HepG2 (cell line): ENCODE data around the gene NCF4. TPM values are rescaled to one million over a fixed set of nuclear protein-coding genes. Genes with fewer than 3 reads are reported as not detected.
A peak's percentile ranks its signal among the peaks of the same experiment; 100 is the strongest.

Experiments
- ATAC-seq: fragments of 200-7000 bp; cut with Tn5 transposase; 3 replicates; pipeline ENCODE4 v1.9.1; 2020; ENCODE audit warnings: mild to moderate bottlenecking, moderate library complexity
- BruUV-seq: library from RNA; stranded (reverse); fragments of 400-500 nt; replicated peaks from 2 replicates; lab custom pipeline; 2021; lab: Mats Ljungman, UMichigan
- CTCF ChIA-PET: fragments of 300-600 bp; formaldehyde crosslinking; extraction: SDS; loops from one replicate; lab custom pipeline; 2021; ENCODE audit warnings: low total read pairs, inconsistent platforms, low intra/inter-chr PET ratio; lab: Yijun Ruan, JAX
- POLR2A ChIA-PET: fragments of 350-600 bp; sonication (Branson Sonifier 250); formaldehyde crosslinking; loops from one replicate; lab custom pipeline; 2020; ENCODE audit warnings: antibody characterized with exemption, inconsistent platforms; lab: Yijun Ruan, JAX
- DNase-seq: peaks from one replicate; pipeline ENCODE4 v3.0.0-alpha.2; 2015; ENCODE audit warnings: low spot score
- FAIRE-seq: peaks from 3 replicates; lab custom pipeline; 2011; peaks lifted over from hg19 to GRCh38; lab: Jason Lieb, UNC
- H2AFZ ChIP-seq: one replicate; pipeline ENCODE4 v1.6.1; 2011; ENCODE audit warnings: low read length, inconsistent platforms
- H3K27ac ChIP-seq: fragments of 300-600 bp; 3 replicates; pipeline ENCODE4 v1.8.0; 2011; ENCODE audit warnings: mixed run types, mild to moderate bottlenecking, mixed read lengths, low read length, inconsistent platforms; ENCODE audit not compliant: insufficient read depth; ENCODE audit errors: extremely low read length
- H3K27me3 ChIP-seq, 2 experiments: fragments of 200-600 bp in 1 of 2; 2 replicates in 1 of 2; 3 replicates in 1 of 2; pipeline versions ENCODE4 v1.6.0 to v1.8.0; 2011; ENCODE audit warnings: low read length in 2 of 2, mild to moderate bottlenecking in 2 of 2, moderate library complexity in 2 of 2, inconsistent platforms in 1 of 2; ENCODE audit not compliant: insufficient read depth in 2 of 2, control insufficient read depth in 1 of 2
- H3K36me3 ChIP-seq, 2 experiments: fragments of 200-600 bp in 1 of 2; replicated peaks in 1 of 2; 2 replicates in 1 of 2; 3 replicates in 1 of 2; pipeline versions ENCODE4 v1.5.1 to v1.8.0; 2011; ENCODE audit warnings: low read length in 2 of 2, inconsistent platforms in 1 of 2; ENCODE audit not compliant: insufficient read depth in 2 of 2, control insufficient read depth in 1 of 2
- H3K4me1 ChIP-seq: 2 replicates; pipeline ENCODE4 v1.5.1; 2012; ENCODE audit warnings: low read length, inconsistent platforms; ENCODE audit not compliant: insufficient read depth
- H3K4me2 ChIP-seq: 2 replicates; pipeline ENCODE4 v1.6.0; 2011; ENCODE audit warnings: low read depth, low read length, inconsistent platforms
- H3K4me3 ChIP-seq, 3 experiments: fragments of 200-600 bp in 1 of 3; sonication (generic), shearing (Covaris generic) in 1 of 3; replicated peaks in 1 of 3; 2 replicates each; pipeline ENCODE4 v1.5.1; 2011 to 2016; ENCODE audit warnings: low read length in 3 of 3, inconsistent platforms in 2 of 3, low read depth in 2 of 3, mild to moderate bottlenecking in 2 of 3, control low read depth in 1 of 3, mixed read lengths in 1 of 3; ENCODE audit not compliant: insufficient read depth in 1 of 3
- H3K79me2 ChIP-seq: one replicate; pipeline ENCODE4 v1.6.1; 2011; ENCODE audit warnings: low read length, inconsistent platforms; ENCODE audit not compliant: insufficient read depth
- H3K9ac ChIP-seq: 2 replicates; pipeline ENCODE4 v1.6.0; 2011; ENCODE audit warnings: mild to moderate bottlenecking, low read depth, low read length, inconsistent platforms; ENCODE audit not compliant: insufficient read depth
- H3K9me3 ChIP-seq: 2 replicates; pipeline ENCODE4 v1.5.1; 2012; ENCODE audit warnings: mild to moderate bottlenecking, low read length
- H4K20me1 ChIP-seq: 2 replicates; pipeline ENCODE4 v1.6.0; 2011; ENCODE audit warnings: inconsistent platforms, mild to moderate bottlenecking, low read length, moderate library complexity; ENCODE audit not compliant: insufficient read depth
- NFRKB ChIP-seq: fragments of 450-650 bp; IDR thresholded peaks from 2 replicates; pipeline ENCODE4 v1.6.1; 2017
- U2AF1 ChIP-seq: fragments of 200-400 bp; formaldehyde crosslinking; optimal IDR thresholded peaks from 2 replicates; pipeline ENCODE3; 2017; ENCODE audit warnings: mild to moderate bottlenecking, low read depth, low read length
- WGBS: methylation state at CpG from one replicate; pipeline ENCODE4 v1.1.6; 2017; ENCODE audit warnings: low lambda C conversion rate; 5-methylcytosine and 5-hydroxymethylcytosine counted together
- in situ Hi-C: cut with HindIII; loops from 2 replicates; pipeline ENCODE4 v1.10.0; 2017; ENCODE audit warnings: low pct_unique_long_range_greater_than_20kb; ENCODE audit not compliant: extremely low pct_ligation_motif_present
- intact Hi-C: fragments of 100-400 bp; cut with micrococcal nuclease; formaldehyde crosslinking; loops from one replicate; pipeline ENCODE4 v1.10.0; 2022; ENCODE audit not compliant: unreplicated experiment
- polyA plus RNA-seq, 8 experiments: library from polyadenylated mRNA; depleted of rRNA in 3 of 8; stranded (reverse) in 7 of 8; unstranded in 1 of 8; fragments of >200 nt; fragmentation: Illumina TruSeq in 4 of 8; extraction: Trizol in 4 of 8; gene quantifications; 2 replicates each; pipeline versions ENCODE4 v1.2.1 to v1.2.3, GENCODE V29; 2011 to 2016; ENCODE audit warnings: low read depth in 4 of 8, missing spikeins in 1 of 8, mixed read lengths in 1 of 8; ENCODE audit not compliant: insufficient read depth in 1 of 8
- total RNA-seq, 5 experiments: library from RNA; depleted of rRNA; stranded (reverse); fragments of >200 nt; fragmentation: Illumina TruSeq; extraction: Trizol; gene quantifications; 2 replicates each; pipeline ENCODE4 v1.2.3, GENCODE V29; 2016; ENCODE audit warnings: low read depth in 1 of 5
- TF ChIP-seq, protein P1 (sequence below): sonication (generic); formaldehyde crosslinking; IDR thresholded peaks from 2 replicates; pipeline ENCODE4 v1.4.0; 2020; ENCODE audit warnings: missing genetic modification reagents

Gene NCF4
- total and polyA plus RNA-seq, 2 of the 13 experiments (the other 11 are each of a cell fraction or from before 2014, with no cell fraction given): not detected

DNA sequence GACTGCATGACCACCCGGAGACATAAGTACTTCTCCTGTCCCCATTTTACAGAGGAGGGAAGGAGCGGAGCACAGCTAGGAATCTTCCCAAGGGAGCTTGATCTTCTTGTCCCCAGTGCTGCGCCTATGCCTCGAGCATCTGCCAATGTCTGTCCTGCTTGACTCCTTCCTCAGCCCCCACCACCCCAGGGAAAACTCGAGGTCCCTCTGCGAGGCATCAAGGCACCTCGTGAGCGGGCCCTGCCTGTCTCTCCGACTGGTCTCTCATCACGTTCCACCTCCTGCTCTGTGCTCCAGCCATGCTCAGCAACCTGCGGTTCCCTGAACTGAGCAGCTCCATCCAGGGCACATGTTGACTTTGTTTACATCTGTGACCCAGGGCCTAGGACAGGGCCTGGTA is 2.5 kb downstream of the NCF4 start:
- no peak overlapping the region for H3K4me2 ChIP-seq
- no peak overlapping the region for H3K4me3 ChIP-seq
- intact Hi-C loops: no loop called here
- H3K36me3 ChIP-seq: no peaks in the 10 kb centered on the region
- DNase-seq (no peak), ATAC-seq (peak; percentile 30; the same call in 2 of the 3 replicates), FAIRE-seq (no peak)
- no peaks in the 10 kb centered on the region for H3K9me3 ChIP-seq
- BruUV-seq: no TSS peak
- peaks cover 1 to 31% of the 10 kb centered on the region in 2 experiments; a peak in 3 of 5 replicates for H3K27me3 ChIP-seq
- H4K20me1 ChIP-seq: no peaks in the 10 kb centered on the region
- no peak overlapping the region for H3K9ac ChIP-seq
- no peaks in the 10 kb centered on the region for H3K79me2 ChIP-seq
- CTCF ChIA-PET: no interaction called here
- in situ Hi-C loops: no loop called here
- no peak overlapping the region for H3K27ac ChIP-seq
- peaks cover 9% of the 10 kb centered on the region; the same call in 1 of the 2 replicates for H3K4me1 ChIP-seq
- POLR2A ChIA-PET: no interaction called here
- 6% methylated on average over 7 of the region's 11 CpGs for WGBS
- TF ChIP-seq NFRKB: no peak
- TF ChIP-seq, protein P1, sequence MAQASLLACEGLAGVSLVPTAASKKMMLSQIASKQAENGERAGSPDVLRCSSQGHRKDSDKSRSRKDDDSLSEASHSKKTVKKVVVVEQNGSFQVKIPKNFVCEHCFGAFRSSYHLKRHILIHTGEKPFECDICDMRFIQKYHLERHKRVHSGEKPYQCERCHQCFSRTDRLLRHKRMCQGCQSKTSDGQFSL (CRISPR knock-in tag): no peak
- no peak overlapping the region for H2AFZ ChIP-seq

DNA sequence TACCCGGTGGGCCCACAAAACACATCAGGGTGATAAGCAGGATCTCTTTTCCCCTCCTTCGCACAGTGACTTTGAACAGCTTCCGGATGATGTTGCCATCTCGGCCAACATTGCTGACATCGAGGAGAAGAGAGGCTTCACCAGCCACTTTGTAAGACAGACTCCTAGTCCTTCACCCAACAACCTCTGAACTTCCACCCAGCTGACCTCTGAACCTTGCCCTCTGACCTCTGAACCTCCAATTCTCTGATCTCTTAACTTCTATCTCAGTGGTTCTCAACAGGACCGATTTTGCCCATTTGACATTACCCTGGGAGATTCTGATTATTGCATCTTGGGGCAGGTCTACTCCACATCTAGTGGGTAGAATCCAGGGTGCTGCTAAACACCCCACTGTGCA is 3.2 kb downstream of the NCF4 start:
- DNase-seq (no peak), ATAC-seq (no peak), FAIRE-seq (no peak)
- Histone ChIP-seq H3K9me3 (no peaks in the 10 kb centered on the region), H3K27ac (no peak overlapping the region), H3K4me2 (no peak overlapping the region), H3K4me3 (no peak overlapping the region), H3K9ac (no peak overlapping the region), H3K36me3 (no peaks in the 10 kb centered on the region), H3K79me2 (no peaks in the 10 kb centered on the region), H4K20me1 (no peaks in the 10 kb centered on the region), H3K27me3 (peaks cover 1 to 32% of the 10 kb centered on the region in 2 experiments; a peak in 3 of 5 replicates), H3K4me1 (peaks cover 9% of the 10 kb centered on the region; the same call in 1 of the 2 replicates), H2AFZ (no peak overlapping the region)
- ChIA-PET POLR2A (no interaction called here), CTCF (no interaction called here)
- BruUV-seq: no TSS peak
- intact Hi-C loops: no loop called here
- 5% methylated on average over 2 of the region's 6 CpGs for WGBS
- TF ChIP-seq U2AF1: no peak
- in situ Hi-C loops: no loop called here
